ENCODE data around the gene IQCE. TPM values are rescaled to one million over a fixed set of nuclear protein-coding genes. Genes with fewer than 3 reads are reported as not detected.

Gene IQCE
- total and polyA plus RNA-seq, 10 of the 15 experiments (the other 5 are each of a cell fraction or from before 2014, with no cell fraction given), result 0.37 to 8.1 (median 3.7) TPM

DNA sequence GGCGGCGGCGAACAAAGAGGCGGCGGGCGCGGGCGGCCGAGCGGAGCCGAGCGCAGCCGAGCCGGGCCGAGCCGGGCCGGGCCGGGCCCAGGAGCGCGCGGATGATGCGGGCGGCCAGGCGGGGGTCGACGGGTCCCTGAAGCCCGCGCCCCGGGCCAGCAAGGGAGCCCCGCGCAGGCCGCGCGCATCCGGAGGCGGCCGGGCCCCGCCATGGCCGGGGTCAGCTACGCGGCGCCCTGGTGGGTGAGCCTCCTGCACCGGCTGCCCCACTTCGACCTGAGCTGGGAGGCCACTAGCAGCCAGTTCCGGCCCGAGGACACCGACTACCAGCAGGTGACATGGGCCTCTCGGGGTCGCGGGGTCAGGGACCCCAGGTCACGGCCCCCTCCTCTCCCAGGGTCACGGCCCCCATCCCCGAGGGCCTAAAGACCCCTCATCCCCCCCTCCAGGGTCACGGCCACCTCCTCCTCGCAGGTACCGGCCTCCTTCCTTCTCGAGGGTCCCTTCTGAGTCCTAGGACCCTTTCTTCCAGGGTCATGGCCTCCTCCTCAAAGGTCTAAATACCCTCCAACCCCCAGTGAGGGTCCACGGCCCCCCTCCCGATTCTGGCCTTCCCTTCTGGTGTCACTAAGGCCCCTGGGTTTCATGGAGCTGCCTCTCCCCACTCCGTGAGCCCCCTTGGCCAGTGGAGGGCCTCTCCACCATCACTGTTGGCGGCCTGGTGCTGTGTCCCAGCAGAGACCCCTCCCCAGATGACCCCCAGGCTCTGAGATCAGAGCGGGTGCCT, 73.4 kb downstream of the IQCE start, which contains the start of gene TTYH3 (continued):
- TF ChIP-seq POU2F2 (IDR thresholded peaks at IDR 0.05; ENCODE audit: borderline replicate concordance, low read depth, low read length), result no peak
- peak in 1 of 2 experiments; percentile 14; a peak in 1 of 4 replicates for TF ChIP-seq BHLHE40 (IDR thresholded peaks at IDR 0.05; ENCODE audit: borderline replicate concordance in 1 of 2, low read depth in 2 of 2, low read length in 1 of 2)
- no peak for TF ChIP-seq FOXM1 (IDR thresholded peaks at IDR 0.05; ENCODE audit: low read depth, low read length)
- TF ChIP-seq BMI1 (IDR thresholded peaks at IDR 0.05; ENCODE audit: borderline replicate concordance), result no peak
- TF ChIP-seq SMAD5 (IDR thresholded peaks at IDR 0.05; ENCODE audit: low read depth), result no peak
- TF ChIP-seq ZSCAN29 (IDR thresholded peaks at IDR 0.05), result 0 out of 2 replicates have a peak, but pooled peaks have one; percentile 14
- no peak for TF ChIP-seq RELA (IDR thresholded peaks at IDR 0.05; ENCODE audit: borderline replicate concordance, partially characterized antibody)
- TF ChIP-seq E2F4 (IDR thresholded peaks at IDR 0.05; ENCODE audit: low read depth, low read length), result no peak
- TF ChIP-seq MXI1 (IDR thresholded peaks at IDR 0.05; ENCODE audit: low read depth, low read length), result no peak
- no peak for TF ChIP-seq ZBTB33 (IDR thresholded peaks at IDR 0.05)
- TF ChIP-seq RAD21 (IDR thresholded peaks at IDR 0.05; ENCODE audit: insufficient read depth, low read depth, low read length), result no peak
- TF ChIP-seq, protein P1, sequence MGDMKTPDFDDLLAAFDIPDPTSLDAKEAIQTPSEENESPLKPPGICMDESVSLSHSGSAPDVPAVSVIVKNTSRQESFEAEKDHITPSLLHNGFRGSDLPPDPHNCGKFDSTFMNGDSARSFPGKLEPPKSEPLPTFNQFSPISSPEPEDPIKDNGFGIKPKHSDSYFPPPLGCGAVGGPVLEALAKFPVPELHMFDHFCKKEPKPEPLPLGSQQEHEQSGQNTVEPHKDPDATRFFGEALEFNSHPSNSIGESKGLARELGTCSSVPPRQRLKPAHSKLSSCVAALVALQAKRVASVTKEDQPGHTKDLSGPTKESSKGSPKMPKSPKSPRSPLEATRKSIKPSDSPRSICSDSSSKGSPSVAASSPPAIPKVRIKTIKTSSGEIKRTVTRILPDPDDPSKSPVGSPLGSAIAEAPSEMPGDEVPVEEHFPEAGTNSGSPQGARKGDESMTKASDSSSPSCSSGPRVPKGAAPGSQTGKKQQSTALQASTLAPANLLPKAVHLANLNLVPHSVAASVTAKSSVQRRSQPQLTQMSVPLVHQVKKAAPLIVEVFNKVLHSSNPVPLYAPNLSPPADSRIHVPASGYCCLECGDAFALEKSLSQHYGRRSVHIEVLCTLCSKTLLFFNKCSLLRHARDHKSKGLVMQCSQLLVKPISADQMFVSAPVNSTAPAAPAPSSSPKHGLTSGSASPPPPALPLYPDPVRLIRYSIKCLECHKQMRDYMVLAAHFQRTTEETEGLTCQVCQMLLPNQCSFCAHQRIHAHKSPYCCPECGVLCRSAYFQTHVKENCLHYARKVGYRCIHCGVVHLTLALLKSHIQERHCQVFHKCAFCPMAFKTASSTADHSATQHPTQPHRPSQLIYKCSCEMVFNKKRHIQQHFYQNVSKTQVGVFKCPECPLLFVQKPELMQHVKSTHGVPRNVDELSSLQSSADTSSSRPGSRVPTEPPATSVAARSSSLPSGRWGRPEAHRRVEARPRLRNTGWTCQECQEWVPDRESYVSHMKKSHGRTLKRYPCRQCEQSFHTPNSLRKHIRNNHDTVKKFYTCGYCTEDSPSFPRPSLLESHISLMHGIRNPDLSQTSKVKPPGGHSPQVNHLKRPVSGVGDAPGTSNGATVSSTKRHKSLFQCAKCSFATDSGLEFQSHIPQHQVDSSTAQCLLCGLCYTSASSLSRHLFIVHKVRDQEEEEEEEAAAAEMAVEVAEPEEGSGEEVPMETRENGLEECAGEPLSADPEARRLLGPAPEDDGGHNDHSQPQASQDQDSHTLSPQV (IDR thresholded peaks at IDR 0.05), result no peak
- no peak for TF ChIP-seq TBL1XR1 (IDR thresholded peaks at IDR 0.05; ENCODE audit: low read depth, low read length)
- no peak for TF ChIP-seq KDM1A (IDR thresholded peaks at IDR 0.05; ENCODE audit: borderline replicate concordance)
- TF ChIP-seq, protein P2, sequence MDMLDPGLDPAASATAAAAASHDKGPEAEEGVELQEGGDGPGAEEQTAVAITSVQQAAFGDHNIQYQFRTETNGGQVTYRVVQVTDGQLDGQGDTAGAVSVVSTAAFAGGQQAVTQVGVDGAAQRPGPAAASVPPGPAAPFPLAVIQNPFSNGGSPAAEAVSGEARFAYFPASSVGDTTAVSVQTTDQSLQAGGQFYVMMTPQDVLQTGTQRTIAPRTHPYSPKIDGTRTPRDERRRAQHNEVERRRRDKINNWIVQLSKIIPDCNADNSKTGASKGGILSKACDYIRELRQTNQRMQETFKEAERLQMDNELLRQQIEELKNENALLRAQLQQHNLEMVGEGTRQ (IDR thresholded peaks at IDR 0.05; ENCODE audit: borderline replicate concordance, low read depth, low read length), result no peak
- no peak for TF ChIP-seq ZNF622 (IDR thresholded peaks at IDR 0.05)
- TF ChIP-seq EP300 (IDR thresholded peaks at IDR 0.05; ENCODE audit: borderline replicate concordance in 1 of 2, control insufficient read depth in 1 of 2, low read depth in 2 of 2, low read length in 2 of 2), result no peak
- TF ChIP-seq HSF1 (IDR thresholded peaks at IDR 0.05; ENCODE audit: low read depth, low read length), result no peak
- no peak for TF ChIP-seq NRF1 (conservative IDR thresholded peaks at IDR 0.05; ENCODE audit: low read depth, low read length)
- TF ChIP-seq NR2C1 (IDR thresholded peaks at IDR 0.05), result peak; percentile 44
